ENCODE data around the gene ITGB6. TPM values are rescaled to one million over a fixed set of nuclear protein-coding genes. Genes with fewer than 3 reads are reported as not detected.

ITGB6 gene
- total and polyA plus RNA-seq, 2 donors (not counting 3 experiments of a cell fraction or from before 2014, with no cell fraction given): 0.03 TPM; not detected in 1

DNA sequence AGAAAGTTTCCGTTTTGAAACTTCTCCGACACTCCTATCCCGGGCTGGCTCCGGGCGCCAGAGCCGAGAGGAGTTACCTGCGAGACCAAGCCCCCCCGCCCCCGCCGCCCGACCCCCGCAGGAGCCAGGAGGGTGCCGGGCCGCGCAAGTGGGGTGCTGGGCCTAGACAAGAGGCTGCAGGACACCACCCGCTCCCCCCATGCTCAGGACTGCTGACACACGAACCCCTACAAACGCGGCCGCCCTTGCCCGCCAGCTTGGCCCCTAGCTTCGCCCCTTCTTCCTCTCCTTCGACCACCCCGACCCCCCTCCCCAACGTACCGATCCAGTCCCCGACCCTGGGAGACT is 138.2 kb downstream of the ITGB6 start:
- FAIRE-seq: no peak
- intact Hi-C loops (cut with micrococcal nuclease): loop anchor here (1.0 kb wide), 1 partner anchor 23 kb away; no protein-coding TSS in a partner anchor
- POLR2A ChIA-PET: no interaction called here

More for the DNA sequence above, 138.2 kb downstream of the ITGB6 start:
- peak overlapping the region; percentile 60 to 78 (median 75) for H3K4me3 ChIP-seq (replicated peaks in 1 of 3; ENCODE audit: insufficient read depth in 1 of 3, low read depth in 1 of 3, low read length in 3 of 3)
- H3K4me1 ChIP-seq (ENCODE audit: control insufficient read depth, extremely low read depth, insufficient read depth, low read length): peaks cover 18% of the 10 kb centered on the region
- no peaks in the 10 kb centered on the region for H3K36me3 ChIP-seq (ENCODE audit: control insufficient read depth in 2 of 2, extremely low read depth in 1 of 2, insufficient read depth in 2 of 2, low read length in 2 of 2)
- H3K27me3 ChIP-seq (ENCODE audit: control insufficient read depth in 2 of 2, insufficient read depth in 2 of 2, low read length in 2 of 2): no peaks in the 10 kb centered on the region
- H4K20me1 ChIP-seq (replicated peaks; ENCODE audit: control insufficient read depth, extremely low read depth, insufficient read depth, low read length): no peaks in the 10 kb centered on the region
- dilution Hi-C loops (cut with MboI; ENCODE audit: extremely low pct_ligation_motif_present, low sequenced_read_pairs): no loop called here
- H3K4me2 ChIP-seq (ENCODE audit: insufficient read depth, low read length): peak overlapping the region; percentile 56
- H3K9ac ChIP-seq (replicated peaks; ENCODE audit: extremely low read depth, insufficient read depth, low read length): peak overlapping the region; percentile 65
- H2AFZ ChIP-seq (ENCODE audit: low read depth, low read length): peak overlapping the region; percentile 89
- peak overlapping the region; percentile 19 for H3K27ac ChIP-seq (ENCODE audit: insufficient read depth, low read depth, low read length)
- H3K9me3 ChIP-seq (replicated peaks; ENCODE audit: control insufficient read depth, insufficient read depth, low read length): no peaks in the 10 kb centered on the region
- TF ChIP-seq MYC (IDR thresholded peaks at IDR 0.05; ENCODE audit: low read depth, low read length) (no peak), EZH2 (IDR thresholded peaks at IDR 0.05; ENCODE audit: borderline replicate concordance, low read depth, low read length, severe bottlenecking) (no peak), POLR2A (IDR thresholded peaks at IDR 0.05; ENCODE audit: low read depth, low read length) (no peak), JUN (IDR thresholded peaks at IDR 0.05; ENCODE audit: borderline replicate concordance, insufficient read depth, insufficient read length, low read depth) (no peak), FOS (IDR thresholded peaks at IDR 0.05; ENCODE audit: borderline replicate concordance, insufficient read depth, low read length) (no peak), GATA2 (IDR thresholded peaks at IDR 0.05; ENCODE audit: insufficient read depth, insufficient read length, low read depth, low read length) (no peak), POLR2AphosphoS5 (IDR thresholded peaks at IDR 0.05; ENCODE audit: insufficient read depth, low read depth, low read length) (no peak)
- TF ChIP-seq, protein P1, sequence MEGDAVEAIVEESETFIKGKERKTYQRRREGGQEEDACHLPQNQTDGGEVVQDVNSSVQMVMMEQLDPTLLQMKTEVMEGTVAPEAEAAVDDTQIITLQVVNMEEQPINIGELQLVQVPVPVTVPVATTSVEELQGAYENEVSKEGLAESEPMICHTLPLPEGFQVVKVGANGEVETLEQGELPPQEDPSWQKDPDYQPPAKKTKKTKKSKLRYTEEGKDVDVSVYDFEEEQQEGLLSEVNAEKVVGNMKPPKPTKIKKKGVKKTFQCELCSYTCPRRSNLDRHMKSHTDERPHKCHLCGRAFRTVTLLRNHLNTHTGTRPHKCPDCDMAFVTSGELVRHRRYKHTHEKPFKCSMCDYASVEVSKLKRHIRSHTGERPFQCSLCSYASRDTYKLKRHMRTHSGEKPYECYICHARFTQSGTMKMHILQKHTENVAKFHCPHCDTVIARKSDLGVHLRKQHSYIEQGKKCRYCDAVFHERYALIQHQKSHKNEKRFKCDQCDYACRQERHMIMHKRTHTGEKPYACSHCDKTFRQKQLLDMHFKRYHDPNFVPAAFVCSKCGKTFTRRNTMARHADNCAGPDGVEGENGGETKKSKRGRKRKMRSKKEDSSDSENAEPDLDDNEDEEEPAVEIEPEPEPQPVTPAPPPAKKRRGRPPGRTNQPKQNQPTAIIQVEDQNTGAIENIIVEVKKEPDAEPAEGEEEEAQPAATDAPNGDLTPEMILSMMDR (IDR thresholded peaks at IDR 0.05; ENCODE audit: extremely low read depth in 1 of 2, insufficient read depth in 1 of 2, low read depth in 1 of 2, low read length in 2 of 2): no peak
- TF ChIP-seq, protein P2, sequence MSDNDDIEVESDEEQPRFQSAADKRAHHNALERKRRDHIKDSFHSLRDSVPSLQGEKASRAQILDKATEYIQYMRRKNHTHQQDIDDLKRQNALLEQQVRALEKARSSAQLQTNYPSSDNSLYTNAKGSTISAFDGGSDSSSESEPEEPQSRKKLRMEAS (IDR thresholded peaks at IDR 0.05; ENCODE audit: insufficient read depth, insufficient read length): no peak
- DNase-seq (ENCODE audit: low read depth, low spot score): peak; percentile 21
- CTCF ChIA-PET: no interaction called here
- no peaks in the 10 kb centered on the region for H3K9me1 ChIP-seq (replicated peaks; ENCODE audit: control insufficient read depth, extremely low read depth, insufficient read depth, low read length)
- H3K79me2 ChIP-seq (ENCODE audit: control insufficient read depth, insufficient read depth, low read length): peaks cover 37% of the 10 kb centered on the region
- no TSS peak for BruUV-seq (replicated peaks)
